Activated CD4-positive, alpha-beta T cell treated with anti-CD3 and anti-CD28 coated beads for 1 hour (primary cell): Measurements from ENCODE around the gene GCC2.
"Not testable (repeated sequence)": the region's sequence is repeated elsewhere in the genome, so short reads cannot be mapped to it uniquely, and the experiment has no call there.

ENCODE experiments used
- DNase-seq: peaks from one replicate; pipeline ENCODE4 v3.0.0-alpha.2; 2020

The GCC2 gene, protein sequence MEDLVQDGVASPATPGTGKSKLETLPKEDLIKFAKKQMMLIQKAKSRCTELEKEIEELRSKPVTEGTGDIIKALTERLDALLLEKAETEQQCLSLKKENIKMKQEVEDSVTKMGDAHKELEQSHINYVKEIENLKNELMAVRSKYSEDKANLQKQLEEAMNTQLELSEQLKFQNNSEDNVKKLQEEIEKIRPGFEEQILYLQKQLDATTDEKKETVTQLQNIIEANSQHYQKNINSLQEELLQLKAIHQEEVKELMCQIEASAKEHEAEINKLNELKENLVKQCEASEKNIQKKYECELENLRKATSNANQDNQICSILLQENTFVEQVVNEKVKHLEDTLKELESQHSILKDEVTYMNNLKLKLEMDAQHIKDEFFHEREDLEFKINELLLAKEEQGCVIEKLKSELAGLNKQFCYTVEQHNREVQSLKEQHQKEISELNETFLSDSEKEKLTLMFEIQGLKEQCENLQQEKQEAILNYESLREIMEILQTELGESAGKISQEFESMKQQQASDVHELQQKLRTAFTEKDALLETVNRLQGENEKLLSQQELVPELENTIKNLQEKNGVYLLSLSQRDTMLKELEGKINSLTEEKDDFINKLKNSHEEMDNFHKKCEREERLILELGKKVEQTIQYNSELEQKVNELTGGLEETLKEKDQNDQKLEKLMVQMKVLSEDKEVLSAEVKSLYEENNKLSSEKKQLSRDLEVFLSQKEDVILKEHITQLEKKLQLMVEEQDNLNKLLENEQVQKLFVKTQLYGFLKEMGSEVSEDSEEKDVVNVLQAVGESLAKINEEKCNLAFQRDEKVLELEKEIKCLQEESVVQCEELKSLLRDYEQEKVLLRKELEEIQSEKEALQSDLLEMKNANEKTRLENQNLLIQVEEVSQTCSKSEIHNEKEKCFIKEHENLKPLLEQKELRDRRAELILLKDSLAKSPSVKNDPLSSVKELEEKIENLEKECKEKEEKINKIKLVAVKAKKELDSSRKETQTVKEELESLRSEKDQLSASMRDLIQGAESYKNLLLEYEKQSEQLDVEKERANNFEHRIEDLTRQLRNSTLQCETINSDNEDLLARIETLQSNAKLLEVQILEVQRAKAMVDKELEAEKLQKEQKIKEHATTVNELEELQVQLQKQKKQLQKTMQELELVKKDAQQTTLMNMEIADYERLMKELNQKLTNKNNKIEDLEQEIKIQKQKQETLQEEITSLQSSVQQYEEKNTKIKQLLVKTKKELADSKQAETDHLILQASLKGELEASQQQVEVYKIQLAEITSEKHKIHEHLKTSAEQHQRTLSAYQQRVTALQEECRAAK (N-terminal part only)

DNA sequence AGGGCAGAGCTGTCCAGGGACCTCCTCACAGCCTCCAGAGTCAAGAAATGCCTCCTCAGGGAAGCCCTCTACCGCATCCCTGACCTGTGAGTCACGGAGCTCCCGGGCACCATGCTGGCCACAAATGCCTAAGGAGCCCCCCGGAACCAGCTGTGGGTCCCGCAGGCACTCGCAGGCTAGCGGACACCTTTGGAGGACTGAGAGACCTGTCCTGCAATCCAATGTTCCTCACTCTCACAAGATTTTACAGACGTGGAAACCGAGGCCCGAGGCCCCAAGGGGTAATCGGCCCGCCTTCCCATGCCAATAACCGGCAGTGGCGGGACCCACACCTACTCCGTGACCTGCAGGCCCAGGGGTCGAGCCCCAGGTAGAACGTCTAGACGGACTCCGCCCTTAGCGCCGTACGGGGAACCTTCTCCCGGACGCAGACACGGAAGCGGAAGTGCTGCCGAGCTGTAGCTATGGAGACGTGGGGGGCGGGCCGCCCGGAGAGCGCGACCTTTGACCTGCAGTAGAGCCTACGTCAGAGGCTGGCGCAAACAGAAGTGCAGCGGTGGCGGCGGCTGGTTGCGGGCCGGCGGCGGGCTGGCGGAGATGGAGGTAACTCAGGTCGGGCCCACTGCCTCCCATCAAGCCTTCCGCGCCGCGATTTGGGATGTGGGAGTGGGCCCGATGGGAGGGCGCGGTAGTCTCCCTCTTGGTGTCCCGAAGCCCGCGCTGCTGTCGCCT lies at the start of gene GCC2:
TSS of gene GCC2 (plus strand) at position 529 of the 732 bp plus-strand sequence. CDS start at position 598, 69 bp downstream.
- DNase-seq: peak; percentile 95

DNA sequence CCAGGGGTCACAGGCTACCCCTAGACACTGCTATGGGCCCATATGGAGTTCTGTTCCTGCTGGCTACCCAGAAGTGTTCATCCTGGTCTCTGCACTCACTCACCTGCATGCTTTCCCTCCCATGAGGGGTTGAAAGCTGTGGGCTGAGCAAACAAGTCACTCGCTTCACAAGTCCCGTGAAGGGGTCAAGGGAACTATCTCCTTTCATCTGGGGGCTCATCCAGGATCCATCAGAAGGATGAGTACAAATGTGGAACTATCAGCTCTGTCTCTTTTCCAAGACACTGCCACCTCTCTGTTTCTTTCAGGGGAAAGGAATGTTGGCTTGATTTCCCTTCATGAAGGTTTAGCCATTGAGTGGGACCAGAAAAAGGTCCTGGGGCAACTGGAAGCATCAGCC lies 49.5 kb upstream of the GCC2 start:
- no peak for DNase-seq

DNA sequence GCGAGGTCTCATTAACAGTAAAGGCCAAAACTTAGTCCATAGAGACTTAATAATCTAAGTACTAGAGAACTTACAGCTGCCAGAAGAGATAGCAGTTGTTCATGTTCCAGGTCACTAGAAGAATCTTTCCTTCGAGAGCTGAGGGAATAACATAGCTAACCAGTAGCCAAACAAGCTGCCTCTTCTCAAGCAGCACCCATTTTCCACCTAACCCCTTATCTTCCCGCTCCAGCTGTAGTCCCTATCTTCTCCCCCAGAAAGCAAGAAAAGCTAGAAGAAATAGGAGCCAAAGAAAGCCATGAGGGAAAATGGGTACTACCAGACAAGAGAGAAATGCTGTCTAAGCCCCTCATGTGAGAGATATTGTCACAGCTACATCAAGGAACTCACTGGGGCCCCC lies 47.2 kb upstream of the GCC2 start:
- DNase-seq: no peak

DNA sequence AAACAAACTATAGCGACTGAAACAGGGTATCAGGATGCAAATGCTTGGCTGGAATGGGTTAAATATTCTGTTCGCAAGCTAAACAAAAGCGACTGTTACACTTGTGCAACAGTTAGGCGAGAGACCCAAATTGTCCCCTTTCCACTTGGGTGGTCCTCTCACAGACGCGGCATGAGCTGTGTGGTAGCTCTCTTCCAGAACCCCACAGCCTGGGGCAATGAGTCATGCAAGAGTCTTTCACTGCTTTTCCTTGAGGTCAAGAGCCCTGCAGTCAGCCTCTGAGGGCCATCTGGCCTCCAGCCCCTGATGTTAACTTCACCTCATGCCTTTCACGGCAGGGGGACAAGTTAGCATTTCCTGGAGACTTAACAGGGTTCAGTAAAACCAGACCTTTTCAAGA lies 45.5 kb upstream of the GCC2 start:
- no peak for DNase-seq

DNA sequence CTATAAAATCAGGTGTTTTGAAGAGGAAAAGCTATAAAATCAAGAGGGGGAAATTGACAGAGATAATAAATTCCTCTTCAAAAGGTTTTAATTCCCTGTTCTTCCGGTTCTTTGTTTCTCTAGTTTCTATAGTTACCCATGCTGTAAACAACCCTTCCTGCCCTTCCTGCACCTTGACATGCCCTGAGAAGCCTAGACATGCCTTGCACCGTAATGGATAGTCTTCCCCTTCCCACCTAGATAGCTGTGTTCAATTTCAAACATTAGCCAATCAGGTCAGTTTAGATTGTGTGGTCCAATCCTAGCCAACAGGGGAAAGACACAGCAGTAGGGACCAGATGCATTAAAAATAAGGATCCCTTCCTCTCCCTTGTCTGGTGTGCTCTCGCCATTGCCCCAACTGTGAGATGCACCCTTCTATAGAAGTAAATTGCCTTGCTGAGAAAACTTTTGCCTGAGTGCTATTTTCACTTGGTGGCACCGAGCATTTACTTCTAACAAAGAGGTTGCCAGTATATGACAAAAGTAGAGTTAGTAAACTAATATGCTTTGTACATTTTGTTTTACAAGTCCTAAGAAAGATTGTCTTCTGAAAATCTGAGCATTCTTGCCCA lies 44.1 kb upstream of the GCC2 start:
- DNase-seq: no peak

DNA sequence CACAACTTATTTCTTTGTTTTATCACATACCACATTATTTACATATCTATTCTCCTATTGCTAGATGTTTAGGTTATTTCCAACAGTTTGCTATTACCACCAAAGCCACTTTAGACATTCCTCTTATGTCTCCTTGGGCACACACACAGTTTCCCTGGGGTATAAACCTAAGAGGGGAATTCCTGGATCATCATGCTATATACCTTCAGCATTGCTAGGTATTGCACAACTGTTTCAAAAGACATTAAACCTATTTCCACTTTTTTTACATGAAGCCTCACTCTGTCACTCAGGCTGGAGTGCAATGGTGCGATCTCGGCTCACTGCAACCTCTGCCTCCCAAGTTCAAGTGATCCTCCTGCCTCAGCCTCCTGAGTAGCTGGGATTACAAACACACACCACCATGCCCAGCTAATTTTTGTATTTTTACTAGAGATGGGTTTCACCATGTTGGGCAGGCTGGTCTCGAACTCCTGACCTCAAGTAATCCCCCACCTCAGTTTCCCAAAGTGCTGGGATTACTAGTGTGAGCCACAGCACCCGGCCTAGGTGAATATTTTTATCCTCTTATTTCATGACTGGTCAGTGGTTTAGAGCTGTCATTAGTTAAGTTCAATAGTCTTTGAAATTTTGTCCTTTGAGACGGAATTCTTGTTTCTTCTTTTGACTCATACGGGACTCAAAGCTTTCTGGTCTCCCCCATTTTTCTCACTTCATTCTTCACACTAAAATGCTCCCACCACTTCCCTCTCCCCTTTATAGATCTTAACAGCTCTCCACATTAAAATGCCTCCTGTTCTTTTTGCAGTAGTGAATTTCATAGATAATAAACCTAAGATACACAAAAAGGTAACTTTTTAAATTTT lies 40.9 kb upstream of the GCC2 start:
- DNase-seq: no peak

DNA sequence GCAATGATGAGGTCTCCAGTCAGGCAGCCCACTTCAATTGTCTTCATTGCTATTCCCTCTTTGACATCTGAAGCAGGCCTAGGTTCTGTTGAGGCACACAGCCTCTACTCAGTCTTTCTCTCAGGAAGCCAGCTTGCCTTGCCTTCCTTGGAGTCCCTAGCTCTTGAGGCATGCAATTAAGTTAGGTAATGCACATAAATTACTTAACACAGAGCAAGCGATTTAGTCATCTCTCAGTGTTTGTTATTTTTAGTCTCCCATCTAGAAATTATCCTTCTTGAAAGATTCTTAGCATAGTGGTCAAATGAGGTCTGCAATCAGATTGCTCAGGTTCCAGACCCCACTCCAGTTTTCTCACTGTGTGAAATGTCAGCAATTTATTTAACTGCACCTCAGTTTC lies 39.2 kb upstream of the GCC2 start:
- no peak for DNase-seq

DNA sequence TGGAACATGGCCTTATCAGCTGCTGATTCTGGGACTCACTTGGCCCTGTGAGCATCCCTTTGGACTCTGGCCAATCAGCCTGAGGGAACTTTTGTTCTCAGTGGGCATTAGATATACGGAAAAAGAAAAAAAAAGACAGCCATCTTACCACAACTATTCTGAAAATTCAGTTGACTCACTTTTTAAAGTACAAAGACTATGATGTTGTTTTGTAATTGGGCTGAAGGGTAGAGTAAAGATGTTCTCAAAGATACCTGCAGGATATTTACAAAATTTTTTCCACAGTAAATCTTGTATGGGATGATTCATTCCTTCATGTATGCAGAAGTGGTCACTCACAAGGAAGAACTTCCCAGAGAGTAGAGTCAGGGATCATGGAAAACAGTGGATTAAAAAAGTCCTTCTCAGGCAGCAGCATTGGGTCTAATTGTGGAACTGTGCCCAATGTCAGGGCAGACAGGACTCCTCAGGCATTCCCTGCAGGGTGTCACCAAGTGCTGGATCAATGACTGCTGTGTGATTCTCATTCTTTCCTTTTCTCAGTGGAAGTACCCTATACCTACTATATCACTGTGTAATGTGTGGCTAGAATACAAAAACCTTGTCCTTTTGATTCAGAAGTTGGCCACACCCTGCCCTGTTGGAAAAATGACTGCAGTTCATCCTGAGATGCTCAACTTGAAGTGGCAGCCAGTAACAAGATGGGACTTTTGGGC lies 35.9 kb upstream of the GCC2 start:
- no peak for DNase-seq

DNA sequence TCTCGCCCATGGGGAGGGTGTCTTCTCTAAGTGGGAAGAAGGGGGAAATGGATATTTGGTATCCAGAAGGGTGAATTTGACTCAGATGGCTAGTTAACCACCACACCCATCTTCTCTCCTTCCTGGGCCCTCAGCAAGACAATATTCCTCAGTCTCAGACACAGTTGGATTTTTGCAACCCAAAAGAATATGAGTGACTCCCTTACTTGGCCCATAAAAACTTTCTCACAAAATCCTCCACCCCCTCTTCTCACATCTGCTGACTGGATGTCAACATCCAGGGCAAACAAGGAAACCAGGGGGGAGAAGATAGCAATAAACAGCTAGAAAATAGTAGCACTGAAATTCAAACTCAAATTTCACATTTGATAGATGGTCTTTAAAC lies 35.3 kb upstream of the GCC2 start:
- no peak for DNase-seq

DNA sequence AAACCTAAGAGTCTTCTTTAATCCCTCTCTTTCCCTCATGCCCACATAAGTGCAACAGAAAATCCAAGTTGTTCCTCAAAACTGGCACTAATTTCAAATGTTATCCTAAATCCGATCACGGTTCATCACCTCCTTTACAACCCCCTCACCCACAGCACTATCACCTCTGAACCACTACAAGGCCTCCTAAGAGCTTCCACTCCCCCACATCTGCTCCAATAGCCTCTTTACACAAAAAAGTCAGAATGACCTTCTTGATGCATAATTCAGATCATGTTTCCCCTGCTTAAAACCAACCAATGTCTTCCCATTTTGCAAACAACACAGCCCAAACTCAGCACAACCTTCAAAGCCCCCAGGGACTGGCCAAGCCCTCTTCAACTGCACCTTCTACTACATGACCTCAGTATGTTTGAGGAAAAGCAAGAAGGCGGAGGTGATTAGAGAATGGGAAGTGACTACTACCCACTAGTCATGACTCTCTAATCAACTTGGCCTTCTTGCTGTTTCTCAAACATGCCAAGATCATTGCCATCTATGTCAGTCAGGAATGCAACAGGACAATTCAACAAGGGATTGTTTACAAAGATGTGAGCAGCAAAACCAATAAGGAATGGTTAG lies 34.6 kb upstream of the GCC2 start:
- no peak for DNase-seq

DNA sequence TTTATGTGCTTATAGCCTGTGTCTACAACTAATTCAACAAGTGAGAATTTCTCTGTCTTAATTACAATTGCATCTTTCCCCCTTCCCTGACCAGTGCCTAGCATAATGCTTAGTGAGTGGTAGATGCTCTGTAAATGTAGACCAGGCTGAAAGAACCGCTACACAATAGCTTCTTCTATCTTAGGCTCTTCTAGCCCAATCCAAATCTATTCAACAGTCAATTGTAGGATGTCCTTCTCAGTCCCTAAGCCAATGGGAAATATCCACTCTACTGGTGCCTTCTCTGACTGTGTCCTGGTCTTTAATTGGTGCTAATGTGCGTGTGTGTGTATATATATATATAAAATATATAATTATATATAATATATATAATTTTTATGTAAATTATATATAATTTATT lies 34.1 kb upstream of the GCC2 start:
- no peak for DNase-seq

DNA sequence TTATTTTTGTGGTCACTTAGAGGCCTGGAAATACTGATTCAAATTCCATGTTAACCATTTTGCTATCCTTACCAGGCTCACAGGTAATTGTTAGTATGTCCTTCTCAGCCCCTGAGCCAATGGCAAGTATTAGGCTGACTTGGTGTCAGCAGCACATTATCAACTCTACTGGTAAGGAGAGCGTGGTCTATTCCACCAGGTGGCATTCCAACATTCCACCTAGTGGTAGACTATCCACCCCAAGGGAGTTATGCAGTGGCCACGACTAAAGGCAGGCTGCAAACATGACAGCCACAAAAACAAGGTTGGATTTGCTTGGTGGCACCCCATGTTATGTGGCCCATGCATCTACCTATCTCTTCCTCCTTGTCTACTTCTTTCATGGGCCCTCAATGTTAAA lies 31.8 kb upstream of the GCC2 start:
- DNase-seq: no peak

DNA sequence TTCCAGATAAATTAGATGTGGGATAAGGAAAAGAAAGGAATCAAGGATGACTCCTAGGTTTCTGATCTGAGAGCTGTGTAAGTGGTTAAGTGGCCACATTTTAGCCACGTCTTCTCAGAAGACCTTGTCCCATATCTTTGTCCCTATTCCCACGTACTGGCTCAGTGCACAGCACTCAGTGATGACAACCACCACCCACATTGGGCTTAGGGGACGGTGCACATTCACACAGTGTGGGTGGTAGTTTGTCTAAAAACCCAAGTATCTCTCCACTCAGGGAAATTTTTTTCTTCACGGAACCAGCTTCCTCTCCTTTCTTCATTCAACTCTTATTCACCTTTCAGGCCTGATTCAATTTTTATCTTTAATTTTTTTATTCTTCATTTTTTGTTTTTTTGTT lies 30.6 kb upstream of the GCC2 start:
- DNase-seq: no peak

DNA sequence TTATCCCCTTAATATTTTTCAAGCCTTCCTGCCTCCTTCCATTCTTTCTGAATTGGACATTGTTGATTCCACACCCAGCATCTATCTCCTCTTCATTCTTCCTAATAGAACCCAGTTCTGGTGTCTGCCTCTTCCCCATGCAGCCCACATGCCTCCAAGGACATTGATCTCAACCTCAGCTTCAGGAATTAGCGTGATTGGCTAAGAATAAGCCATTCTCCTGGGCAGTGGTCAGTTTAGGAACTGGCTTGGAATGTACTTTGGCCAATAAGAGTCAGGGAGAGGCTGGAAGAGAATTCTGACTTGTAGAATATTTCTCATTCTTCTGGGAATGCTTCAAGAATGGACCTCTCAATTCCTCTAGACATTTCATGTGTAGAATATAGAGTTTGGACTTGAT lies 25.9 kb upstream of the GCC2 start:
- no peak for DNase-seq

DNA sequence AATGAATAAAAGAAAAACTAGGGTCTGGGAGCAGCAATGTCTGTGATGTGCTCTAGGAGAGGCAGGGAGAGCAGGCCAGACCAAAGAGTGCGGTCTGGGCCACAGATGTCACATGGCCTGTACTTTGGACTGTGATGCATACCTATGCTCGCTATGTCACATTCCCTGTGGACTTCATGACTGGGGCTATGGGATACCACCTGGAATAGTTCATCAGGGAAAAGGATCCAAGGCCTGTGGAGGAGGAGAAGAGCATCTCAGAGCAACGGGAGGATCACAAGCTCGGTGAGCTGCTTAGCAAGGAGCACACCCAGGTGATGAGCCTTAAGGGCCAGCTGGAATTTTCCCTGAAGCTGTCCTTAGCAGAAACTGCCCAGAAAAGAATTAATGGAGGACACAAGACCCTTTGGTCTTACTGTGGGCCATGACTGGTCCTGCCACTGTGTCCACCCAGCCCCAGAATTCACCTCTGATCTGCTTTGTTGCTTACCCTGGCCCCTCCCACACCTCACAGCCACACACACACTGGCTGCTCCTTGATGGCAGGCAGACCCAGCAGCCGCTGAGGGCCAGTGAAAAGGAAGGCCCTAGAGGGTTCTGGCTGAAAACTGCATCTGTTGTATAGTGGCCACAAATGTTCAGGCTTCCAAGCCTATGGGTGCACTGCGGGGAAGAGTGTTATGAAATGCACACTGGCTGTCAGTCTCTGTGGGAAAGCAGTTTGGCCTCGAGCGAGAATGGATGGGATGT lies 25.3 kb upstream of the GCC2 start:
- no peak for DNase-seq

DNA sequence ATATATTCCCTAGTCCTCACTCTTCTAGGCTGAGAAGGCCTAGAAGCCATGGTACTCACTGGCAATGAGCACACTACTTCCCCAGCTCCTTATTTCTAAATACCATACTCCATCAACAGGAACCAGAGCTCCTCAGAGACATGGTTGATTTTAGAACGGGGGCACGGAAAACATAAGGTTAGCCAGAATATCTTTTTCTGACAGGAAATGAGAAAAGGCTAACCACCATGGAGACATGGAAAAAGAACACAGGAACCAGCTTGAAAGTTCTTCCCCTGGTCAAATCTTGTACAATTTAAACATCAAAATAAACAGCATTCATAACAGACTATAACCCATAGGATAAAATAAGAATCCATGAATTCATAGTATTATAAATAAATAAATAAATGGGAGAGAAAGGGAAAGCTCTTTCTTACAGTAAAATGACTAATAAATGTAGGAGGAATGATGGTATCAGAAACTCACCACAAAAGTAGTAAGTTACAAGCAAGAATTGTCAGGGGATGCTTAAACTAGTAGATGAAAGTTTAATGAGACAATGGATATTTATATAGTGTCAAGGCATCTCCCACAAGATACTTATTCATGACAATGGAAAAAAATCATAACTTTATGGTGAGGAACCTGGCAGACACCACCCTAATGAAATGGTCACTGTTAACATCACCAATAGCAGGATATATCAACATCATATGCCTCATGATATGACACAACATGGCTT lies 20.6 kb upstream of the GCC2 start:
- DNase-seq: no peak

DNA sequence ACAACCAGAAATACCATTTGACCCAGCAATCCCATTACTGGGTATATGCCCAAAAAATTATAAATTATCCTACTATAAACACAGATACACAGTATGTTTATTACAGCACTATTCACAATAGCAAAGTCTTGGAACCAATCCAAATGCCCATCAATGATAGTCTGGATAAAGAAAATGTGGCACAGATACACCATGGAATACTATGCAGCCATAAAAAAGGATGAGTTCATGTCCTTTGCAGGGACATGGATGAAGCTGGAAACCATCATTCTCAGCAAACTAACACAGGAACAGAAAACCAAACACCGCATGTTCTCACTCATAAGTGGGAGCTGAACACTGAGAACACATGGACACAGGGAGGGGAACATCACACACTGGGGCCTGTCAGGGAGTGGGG lies 13.4 kb upstream of the GCC2 start:
- DNase-seq: not testable (repeated sequence)

DNA sequence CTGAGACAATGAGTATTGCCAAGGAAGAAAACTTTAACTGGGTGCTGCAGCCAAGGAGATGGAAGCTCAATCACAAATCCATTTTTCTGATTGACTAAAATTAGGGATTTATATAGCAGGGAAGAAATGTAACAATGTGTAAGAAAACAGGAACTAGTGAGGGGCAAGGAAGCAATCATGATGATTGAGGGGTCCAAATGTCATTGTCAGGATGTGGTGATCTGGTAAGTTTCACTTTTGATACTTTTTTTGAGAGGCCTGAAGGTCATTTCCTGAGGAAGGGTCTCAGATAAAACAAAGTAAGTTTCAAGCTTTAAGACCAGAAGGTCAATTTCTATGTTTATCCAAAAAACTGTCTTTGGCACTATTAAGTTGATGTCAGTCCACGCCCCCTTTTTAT lies 12.0 kb upstream of the GCC2 start:
- DNase-seq: no peak
